Vagina (tissue), 2 donors: ENCODE data around the gene PAQR7.

Source experiments
- CTCF ChIP-seq, 3 experiments: fragments of 450-650 bp in 2 of 3; fragments of 200-600 bp in 1 of 3; sonication (generic) in 1 of 3; IDR thresholded peaks; one replicate each; pipeline ENCODE4 v1.5.1; 2017 to 2019; ENCODE audit warnings: antibody characterized with exemption in 3 of 3, mild to moderate bottlenecking in 2 of 3, moderate library complexity in 2 of 3
- POLR2A ChIP-seq, 2 donors: fragments of 450-650 bp; IDR thresholded peaks; one replicate each; pipeline ENCODE4 v1.6.1; 2017; ENCODE audit warnings: antibody characterized with exemption in 2 of 2, mild to moderate bottlenecking in 2 of 2, moderate library complexity in 2 of 2
- POLR2AphosphoS5 ChIP-seq, 2 donors: sonication (generic); formaldehyde crosslinking; IDR thresholded peaks; one replicate each; pipeline ENCODE4 v1.9.0; 2017; ENCODE audit warnings: antibody characterized with exemption in 2 of 2, mild to moderate bottlenecking in 2 of 2, low read depth in 1 of 2; ENCODE audit not compliant: insufficient read depth in 1 of 2

- TF ChIP-seq CTCF (IDR thresholded peaks at IDR 0.05), result no peak
- TF ChIP-seq POLR2A (IDR thresholded peaks at IDR 0.05), result no peak
- TF ChIP-seq POLR2AphosphoS5 (IDR thresholded peaks at IDR 0.05; ENCODE audit: insufficient read depth in 1 of 2, low read depth in 1 of 2), result no peak
Observed at GRCh38 chr1:25818569-25818968, 56.9 kb downstream of the PAQR7 start.
